HEK293 (cell line): ENCODE measurements around the gene CPNE4.

ENCODE experiments used
- CTCF ChIA-PET: fragments of 350-600 bp; formaldehyde crosslinking; extraction: SDS; loops from one replicate; lab custom pipeline; 2021; ENCODE audit warnings: antibody characterized with exemption; lab: Yijun Ruan, JAX
- POLR2A ChIA-PET: fragments of 300-600 bp; formaldehyde crosslinking; extraction: SDS; loops from one replicate; lab custom pipeline; 2020; ENCODE audit warnings: antibody characterized with exemption, inconsistent platforms; lab: Yijun Ruan, JAX
- H3K27ac ChIP-seq: fragments of 200-500 bp; sonication (Bioruptor generic); 2 replicates; pipeline ENCODE4 v1.5.1; 2014; ENCODE audit warnings: low read depth, low read length, control low read depth, inconsistent platforms; ENCODE audit errors: extremely low read depth
- H3K36me3 ChIP-seq, 2 experiments: fragments of 200-500 bp in 1 of 2; sonication (Bioruptor generic) in 1 of 2; 1 replicate in 1 of 2; 2 replicates in 1 of 2; pipeline ENCODE4 v1.5.1; 2014 to 2017; ENCODE audit warnings: inconsistent platforms in 2 of 2, low read length in 2 of 2; ENCODE audit not compliant: control insufficient read depth in 2 of 2, insufficient read depth in 1 of 2
- H3K4me1 ChIP-seq: fragments of 200-500 bp; sonication (Bioruptor generic); 2 replicates; pipeline ENCODE4 v1.5.1; 2014; ENCODE audit warnings: mild to moderate bottlenecking, low read length, inconsistent platforms; ENCODE audit not compliant: control insufficient read depth, insufficient read depth
- H3K4me3 ChIP-seq: 2 replicates; pipeline ENCODE4 v1.5.1; 2011; ENCODE audit warnings: low read depth, mild to moderate bottlenecking, control low read depth, low read length, moderate library complexity
- H3K9me3 ChIP-seq: fragments of 200-500 bp; sonication (Bioruptor generic); 2 replicates; pipeline ENCODE4 v1.5.1; 2014; ENCODE audit warnings: low read depth, low read length, inconsistent platforms; ENCODE audit not compliant: control insufficient read depth, insufficient read depth
- ELK4 ChIP-seq: IDR thresholded peaks from 2 replicates; pipeline ENCODE4 v1.6.1; 2011; ENCODE audit warnings: mild to moderate bottlenecking, low read depth, low read length, borderline replicate concordance
- TRIM28 ChIP-seq: IDR thresholded peaks from 2 replicates; pipeline ENCODE4 v1.6.1; 2011; ENCODE audit warnings: low read length, control low read depth, borderline replicate concordance
- ZBTB10 ChIP-seq: fragments of 450-650 bp; formaldehyde crosslinking; IDR thresholded peaks from 2 replicates; pipeline ENCODE4 v1.5.1; 2016; ENCODE audit warnings: missing biosample characterization, missing genetic modification characterization
- ZBTB17 ChIP-seq: fragments of 450-650 bp; formaldehyde crosslinking; IDR thresholded peaks from 2 replicates; pipeline ENCODE4 v1.5.1; 2016; ENCODE audit warnings: missing biosample characterization, missing genetic modification characterization
- ZBTB26 ChIP-seq: fragments of 450-650 bp; formaldehyde crosslinking; optimal IDR thresholded peaks from 2 replicates; pipeline ENCODE3; 2016; ENCODE audit warnings: missing biosample characterization, mild to moderate bottlenecking, missing genetic modification characterization
- ZBTB49 ChIP-seq: fragments of 450-650 bp; formaldehyde crosslinking; IDR thresholded peaks from 2 replicates; pipeline ENCODE4 v1.5.1; 2016; ENCODE audit warnings: missing biosample characterization, missing genetic modification characterization, low read depth
- ZNF112 ChIP-seq: fragments of 450-650 bp; formaldehyde crosslinking; IDR thresholded peaks from 2 replicates; pipeline ENCODE4 v1.5.0; 2017; ENCODE audit warnings: missing biosample characterization, missing genetic modification characterization
- ZNF169 ChIP-seq: fragments of 450-650 bp; formaldehyde crosslinking; IDR thresholded peaks from 2 replicates; pipeline ENCODE4 v1.5.1; 2016; ENCODE audit warnings: missing biosample characterization, missing genetic modification characterization
- ZNF175 ChIP-seq: fragments of 450-650 bp; formaldehyde crosslinking; IDR thresholded peaks from 2 replicates; pipeline ENCODE4 v1.5.1; 2016; ENCODE audit warnings: missing biosample characterization, missing genetic modification characterization
- ZNF221 ChIP-seq: fragments of 450-650 bp; formaldehyde crosslinking; IDR thresholded peaks from 2 replicates; pipeline ENCODE4 v1.5.1; 2017; ENCODE audit warnings: missing biosample characterization, missing genetic modification characterization, borderline replicate concordance
- ZNF350 ChIP-seq: fragments of 450-650 bp; formaldehyde crosslinking; IDR thresholded peaks from 2 replicates; pipeline ENCODE4 v1.5.0; 2017; ENCODE audit warnings: missing biosample characterization, mild to moderate bottlenecking, missing genetic modification characterization
- ZNF510 ChIP-seq: fragments of 450-650 bp; formaldehyde crosslinking; IDR thresholded peaks from 2 replicates; pipeline ENCODE4 v1.5.1; 2018; ENCODE audit warnings: mild to moderate bottlenecking, missing genetic modification characterization, missing biosample characterization; ENCODE audit not compliant: insufficient replicate concordance
- ZNF549 ChIP-seq: fragments of 450-650 bp; IDR thresholded peaks from 2 replicates; pipeline ENCODE4 v1.5.1; 2018; ENCODE audit warnings: missing biosample characterization, missing genetic modification characterization, mild to moderate bottlenecking, inconsistent platforms, moderate library complexity
- ZNF555 ChIP-seq: fragments of 450-650 bp; formaldehyde crosslinking; conservative IDR thresholded peaks from 2 replicates; pipeline ENCODE4 v1.5.1; 2017; ENCODE audit warnings: missing biosample characterization, mild to moderate bottlenecking, missing genetic modification characterization, inconsistent platforms
- ZNF645 ChIP-seq: fragments of 450-650 bp; formaldehyde crosslinking; IDR thresholded peaks from 2 replicates; pipeline ENCODE4; 2016; ENCODE audit warnings: missing biosample characterization, missing genetic modification characterization
- ZNF658 ChIP-seq: fragments of 450-650 bp; formaldehyde crosslinking; IDR thresholded peaks from 2 replicates; pipeline ENCODE4; 2016; ENCODE audit warnings: missing biosample characterization, missing genetic modification characterization
- ZSCAN4 ChIP-seq: fragments of 450-650 bp; formaldehyde crosslinking; IDR thresholded peaks from 2 replicates; pipeline ENCODE4 v1.5.1; 2017; ENCODE audit warnings: missing biosample characterization, missing genetic modification characterization

Gene CPNE4

GRCh38 chr3:131605916-131606315 lies 428.9 kb downstream of the CPNE4 start:
- CTCF ChIA-PET, result no interaction called here
- H3K4me1 ChIP-seq, result no peaks in the 10 kb centered on the region
- no peaks in the 10 kb centered on the region for H3K36me3 ChIP-seq
- no peak for TF ChIP-seq ZNF221 (tag by site-specific recombination)
- TF ChIP-seq ZBTB26 (tag by site-specific recombination), result no peak
- TF ChIP-seq ZSCAN4 (tag by site-specific recombination), result no peak
- no peak for TF ChIP-seq ZNF169 (tag by site-specific recombination)
- no peak for TF ChIP-seq ZNF645 (tag by site-specific recombination)
- no peak for TF ChIP-seq ZBTB17
- TF ChIP-seq ZBTB49, result no peak
- TF ChIP-seq ZBTB10 (tag by site-specific recombination), result no peak
- TF ChIP-seq ZNF510 (tag by site-specific recombination), result no peak
- no peak for TF ChIP-seq ZNF658 (tag by site-specific recombination)
- TF ChIP-seq ZNF112 (tag by site-specific recombination), result no peak
- no peak for TF ChIP-seq TRIM28
- no peak for TF ChIP-seq ZNF555 (tag by site-specific recombination)
- TF ChIP-seq ELK4, result no peak
- no peak for TF ChIP-seq ZNF175 (tag by site-specific recombination)
- no peak for TF ChIP-seq ZNF350 (tag by site-specific recombination)
- TF ChIP-seq ZNF549, result no peak
- H3K4me3 ChIP-seq, result no peak overlapping the region
- no peak overlapping the region for H3K27ac ChIP-seq
- POLR2A ChIA-PET, result no interaction called here
- no peaks in the 10 kb centered on the region for H3K9me3 ChIP-seq
